Measurements from ENCODE around the gene PHAF1. TPM values are rescaled to one million over a fixed set of nuclear protein-coding genes. Genes with fewer than 3 reads are reported as not detected.

Gene PHAF1
- total and polyA plus RNA-seq, 2 of the 13 experiments (the other 11 are each of a cell fraction or from before 2014, with no cell fraction given), result 48.3 to 174 TPM

DNA sequence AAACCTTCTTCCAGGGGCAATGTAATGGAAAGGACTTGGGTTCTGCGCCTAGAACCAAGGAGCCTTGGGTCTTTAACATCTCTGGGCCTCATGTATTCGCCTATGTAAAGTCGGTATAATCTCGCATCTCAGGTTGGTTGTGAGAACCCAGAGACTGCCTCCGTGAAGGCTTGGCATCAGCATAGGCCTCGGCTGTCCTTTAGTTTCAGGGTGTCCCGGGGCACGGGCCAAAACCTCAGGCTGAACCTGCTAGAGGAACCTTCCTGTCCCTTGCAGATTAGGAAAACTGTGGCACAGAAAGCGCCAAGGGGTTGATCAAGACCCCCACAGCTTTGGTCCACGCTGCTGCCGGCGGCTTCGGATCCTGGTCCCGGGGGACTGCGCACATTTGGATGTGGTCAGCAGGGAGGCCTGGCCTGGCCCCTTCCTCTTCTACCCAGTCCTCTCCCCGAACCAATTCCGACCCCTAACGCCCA is 772 bp upstream of the PHAF1 start (continued):
- TF ChIP-seq MTA1 (CRISPR knock-in tag; IDR thresholded peaks at IDR 0.05; ENCODE audit: borderline replicate concordance) (no peak), ELF1 (CRISPR knock-in tag; IDR thresholded peaks at IDR 0.05) (no peak), KDM1A (CRISPR knock-in tag; IDR thresholded peaks at IDR 0.05) (no peak), ZNF598 (CRISPR knock-in tag; IDR thresholded peaks at IDR 0.05; ENCODE audit: borderline replicate concordance) (no peak), TBX3 (IDR thresholded peaks at IDR 0.05; ENCODE audit: borderline replicate concordance) (no peak), TEAD2 (CRISPR knock-in tag; IDR thresholded peaks at IDR 0.05) (0 out of 2 replicates have a peak, but pooled peaks have one; percentile 49), ZNF572 (CRISPR knock-in tag; IDR thresholded peaks at IDR 0.05) (peak; percentile 90; the same call in 1 of the 2 replicates), MIER2 (CRISPR knock-in tag; IDR thresholded peaks at IDR 0.05) (no peak), ZNF180 (CRISPR knock-in tag; IDR thresholded peaks at IDR 0.05; ENCODE audit: borderline replicate concordance, low read depth) (0 out of 2 replicates have a peak, but pooled peaks have one; percentile 10), MEIS1 (CRISPR knock-in tag; IDR thresholded peaks at IDR 0.05; ENCODE audit: borderline replicate concordance) (peak; percentile 13; the same call in 1 of the 2 replicates), ZNF605 (CRISPR knock-in tag; IDR thresholded peaks at IDR 0.05) (no peak), ZIK1 (CRISPR knock-in tag; IDR thresholded peaks at IDR 0.05; ENCODE audit: borderline replicate concordance, low read depth) (no peak), ADNP (CRISPR knock-in tag; IDR thresholded peaks at IDR 0.05) (no peak), ZNF138 (CRISPR knock-in tag; IDR thresholded peaks at IDR 0.05; ENCODE audit: low read depth) (peak; percentile 19; the same call in 1 of the 2 replicates)
- TF ChIP-seq, protein P1, sequence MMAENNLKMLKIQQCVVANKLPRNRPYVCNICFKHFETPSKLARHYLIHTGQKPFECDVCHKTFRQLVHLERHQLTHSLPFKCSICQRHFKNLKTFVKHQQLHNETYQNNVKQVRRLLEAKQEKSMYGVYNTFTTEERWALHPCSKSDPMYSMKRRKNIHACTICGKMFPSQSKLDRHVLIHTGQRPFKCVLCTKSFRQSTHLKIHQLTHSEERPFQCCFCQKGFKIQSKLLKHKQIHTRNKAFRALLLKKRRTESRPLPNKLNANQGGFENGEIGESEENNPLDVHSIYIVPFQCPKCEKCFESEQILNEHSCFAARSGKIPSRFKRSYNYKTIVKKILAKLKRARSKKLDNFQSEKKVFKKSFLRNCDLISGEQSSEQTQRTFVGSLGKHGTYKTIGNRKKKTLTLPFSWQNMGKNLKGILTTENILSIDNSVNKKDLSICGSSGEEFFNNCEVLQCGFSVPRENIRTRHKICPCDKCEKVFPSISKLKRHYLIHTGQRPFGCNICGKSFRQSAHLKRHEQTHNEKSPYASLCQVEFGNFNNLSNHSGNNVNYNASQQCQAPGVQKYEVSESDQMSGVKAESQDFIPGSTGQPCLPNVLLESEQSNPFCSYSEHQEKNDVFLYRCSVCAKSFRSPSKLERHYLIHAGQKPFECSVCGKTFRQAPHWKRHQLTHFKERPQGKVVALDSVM (CRISPR knock-in tag; IDR thresholded peaks at IDR 0.05), result no peak
- TF ChIP-seq, protein P2, sequence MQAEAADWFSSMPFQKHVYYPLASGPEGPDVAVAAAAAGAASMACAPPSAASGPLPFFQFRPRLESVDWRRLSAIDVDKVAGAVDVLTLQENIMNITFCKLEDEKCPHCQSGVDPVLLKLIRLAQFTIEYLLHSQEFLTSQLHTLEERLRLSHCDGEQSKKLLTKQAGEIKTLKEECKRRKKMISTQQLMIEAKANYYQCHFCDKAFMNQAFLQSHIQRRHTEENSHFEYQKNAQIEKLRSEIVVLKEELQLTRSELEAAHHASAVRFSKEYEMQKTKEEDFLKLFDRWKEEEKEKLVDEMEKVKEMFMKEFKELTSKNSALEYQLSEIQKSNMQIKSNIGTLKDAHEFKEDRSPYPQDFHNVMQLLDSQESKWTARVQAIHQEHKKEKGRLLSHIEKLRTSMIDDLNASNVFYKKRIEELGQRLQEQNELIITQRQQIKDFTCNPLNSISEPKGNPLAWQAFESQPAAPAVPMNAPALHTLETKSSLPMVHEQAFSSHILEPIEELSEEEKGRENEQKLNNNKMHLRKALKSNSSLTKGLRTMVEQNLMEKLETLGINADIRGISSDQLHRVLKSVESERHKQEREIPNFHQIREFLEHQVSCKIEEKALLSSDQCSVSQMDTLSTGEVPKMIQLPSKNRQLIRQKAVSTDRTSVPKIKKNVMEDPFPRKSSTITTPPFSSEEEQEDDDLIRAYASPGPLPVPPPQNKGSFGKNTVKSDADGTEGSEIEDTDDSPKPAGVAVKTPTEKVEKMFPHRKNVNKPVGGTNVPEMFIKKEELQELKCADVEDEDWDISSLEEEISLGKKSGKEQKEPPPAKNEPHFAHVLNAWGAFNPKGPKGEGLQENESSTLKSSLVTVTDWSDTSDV (CRISPR knock-in tag; IDR thresholded peaks at IDR 0.05), result peak; percentile 39
- TF ChIP-seq, protein P3, sequence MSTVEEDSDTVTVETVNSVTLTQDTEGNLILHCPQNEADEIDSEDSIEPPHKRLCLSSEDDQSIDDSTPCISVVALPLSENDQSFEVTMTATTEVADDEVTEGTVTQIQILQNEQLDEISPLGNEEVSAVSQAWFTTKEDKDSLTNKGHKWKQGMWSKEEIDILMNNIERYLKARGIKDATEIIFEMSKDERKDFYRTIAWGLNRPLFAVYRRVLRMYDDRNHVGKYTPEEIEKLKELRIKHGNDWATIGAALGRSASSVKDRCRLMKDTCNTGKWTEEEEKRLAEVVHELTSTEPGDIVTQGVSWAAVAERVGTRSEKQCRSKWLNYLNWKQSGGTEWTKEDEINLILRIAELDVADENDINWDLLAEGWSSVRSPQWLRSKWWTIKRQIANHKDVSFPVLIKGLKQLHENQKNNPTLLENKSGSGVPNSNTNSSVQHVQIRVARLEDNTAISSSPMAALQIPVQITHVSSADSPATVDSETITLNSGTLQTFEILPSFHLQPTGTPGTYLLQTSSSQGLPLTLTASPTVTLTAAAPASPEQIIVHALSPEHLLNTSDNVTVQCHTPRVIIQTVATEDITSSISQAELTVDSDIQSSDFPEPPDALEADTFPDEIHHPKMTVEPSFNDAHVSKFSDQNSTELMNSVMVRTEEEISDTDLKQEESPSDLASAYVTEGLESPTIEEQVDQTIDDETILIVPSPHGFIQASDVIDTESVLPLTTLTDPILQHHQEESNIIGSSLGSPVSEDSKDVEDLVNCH (CRISPR knock-in tag; IDR thresholded peaks at IDR 0.05), result peak; percentile 81; the same call in 1 of the 2 replicates
- TF ChIP-seq, protein P4, sequence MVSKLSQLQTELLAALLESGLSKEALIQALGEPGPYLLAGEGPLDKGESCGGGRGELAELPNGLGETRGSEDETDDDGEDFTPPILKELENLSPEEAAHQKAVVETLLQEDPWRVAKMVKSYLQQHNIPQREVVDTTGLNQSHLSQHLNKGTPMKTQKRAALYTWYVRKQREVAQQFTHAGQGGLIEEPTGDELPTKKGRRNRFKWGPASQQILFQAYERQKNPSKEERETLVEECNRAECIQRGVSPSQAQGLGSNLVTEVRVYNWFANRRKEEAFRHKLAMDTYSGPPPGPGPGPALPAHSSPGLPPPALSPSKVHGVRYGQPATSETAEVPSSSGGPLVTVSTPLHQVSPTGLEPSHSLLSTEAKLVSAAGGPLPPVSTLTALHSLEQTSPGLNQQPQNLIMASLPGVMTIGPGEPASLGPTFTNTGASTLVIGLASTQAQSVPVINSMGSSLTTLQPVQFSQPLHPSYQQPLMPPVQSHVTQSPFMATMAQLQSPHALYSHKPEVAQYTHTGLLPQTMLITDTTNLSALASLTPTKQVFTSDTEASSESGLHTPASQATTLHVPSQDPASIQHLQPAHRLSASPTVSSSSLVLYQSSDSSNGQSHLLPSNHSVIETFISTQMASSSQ (IDR thresholded peaks at IDR 0.05; ENCODE audit: low read depth), result no peak
- TF ChIP-seq, protein P4 (CRISPR knock-in tag; IDR thresholded peaks at IDR 0.05; ENCODE audit: borderline replicate concordance), result 0 out of 2 replicates have a peak, but pooled peaks have one; percentile 7

All from HepG2 (cell line).